NT2/D1 (cell line): Measurements from ENCODE around the gene LTB4R2.

ENCODE experiments used
- DNase-seq: peaks from one replicate; pipeline ENCODE4 v3.0.0-alpha.2; 2011; ENCODE audit warnings: low read depth, low spot score
- H3K27me3 ChIP-seq: 2 replicates; pipeline ENCODE4 v1.6.0; 2011; ENCODE audit warnings: mild to moderate bottlenecking; ENCODE audit not compliant: insufficient read length, insufficient read depth
- H3K36me3 ChIP-seq: 2 replicates; pipeline ENCODE4 v1.6.1; 2011; ENCODE audit warnings: mild to moderate bottlenecking, low read length, mixed read lengths; ENCODE audit not compliant: insufficient read depth, insufficient read length
- H3K4me1 ChIP-seq: 2 replicates; pipeline ENCODE4 v1.5.1; 2011; ENCODE audit not compliant: insufficient read depth, insufficient read length
- H3K4me3 ChIP-seq: 2 replicates; pipeline ENCODE4 v1.5.1; 2011; ENCODE audit warnings: low read depth; ENCODE audit not compliant: insufficient read length
- H3K9ac ChIP-seq: 2 replicates; pipeline ENCODE4 v1.6.0; 2011; ENCODE audit warnings: low read depth; ENCODE audit not compliant: insufficient read length
- H3K9me3 ChIP-seq: 2 replicates; pipeline ENCODE4 v1.5.1; 2011; ENCODE audit warnings: mild to moderate bottlenecking, low read length; ENCODE audit not compliant: insufficient read depth
- SUZ12 ChIP-seq: IDR thresholded peaks from 2 replicates; pipeline ENCODE4 v1.6.1; 2011; ENCODE audit not compliant: insufficient read length, insufficient read depth; ENCODE audit errors: extremely low read depth
- YY1 ChIP-seq: IDR thresholded peaks from 2 replicates; pipeline ENCODE4 v1.6.1; 2011; ENCODE audit not compliant: insufficient read length, insufficient read depth
- ZNF274 ChIP-seq: IDR thresholded peaks from 2 replicates; pipeline ENCODE4 v1.6.1; 2011; ENCODE audit warnings: mild to moderate bottlenecking, low read depth, low read length

The LTB4R2 gene

DNA sequence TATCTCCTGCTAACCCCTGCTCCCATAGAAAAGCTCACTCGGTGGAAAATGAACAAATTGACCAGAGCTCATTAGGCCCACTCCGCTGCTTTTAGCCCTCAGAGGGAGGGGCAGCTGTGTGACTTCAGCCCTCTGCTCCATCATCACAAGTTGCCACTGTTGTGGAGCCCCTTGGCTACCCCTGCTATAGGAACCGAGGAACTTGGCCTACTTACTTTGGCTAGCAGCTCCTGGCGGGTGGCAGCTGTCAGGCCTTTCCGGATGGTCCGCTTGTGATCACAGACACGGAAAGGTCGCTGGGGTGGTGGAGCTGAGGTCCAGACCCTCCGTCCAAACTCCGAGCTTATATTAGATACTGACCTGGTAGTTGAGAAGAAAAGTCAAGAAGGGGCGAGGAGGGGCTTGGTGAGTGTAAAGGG, 2.8 kb upstream of the LTB4R2 start:
- H3K36me3 ChIP-seq = peaks cover 93% of the 10 kb centered on the region

DNA sequence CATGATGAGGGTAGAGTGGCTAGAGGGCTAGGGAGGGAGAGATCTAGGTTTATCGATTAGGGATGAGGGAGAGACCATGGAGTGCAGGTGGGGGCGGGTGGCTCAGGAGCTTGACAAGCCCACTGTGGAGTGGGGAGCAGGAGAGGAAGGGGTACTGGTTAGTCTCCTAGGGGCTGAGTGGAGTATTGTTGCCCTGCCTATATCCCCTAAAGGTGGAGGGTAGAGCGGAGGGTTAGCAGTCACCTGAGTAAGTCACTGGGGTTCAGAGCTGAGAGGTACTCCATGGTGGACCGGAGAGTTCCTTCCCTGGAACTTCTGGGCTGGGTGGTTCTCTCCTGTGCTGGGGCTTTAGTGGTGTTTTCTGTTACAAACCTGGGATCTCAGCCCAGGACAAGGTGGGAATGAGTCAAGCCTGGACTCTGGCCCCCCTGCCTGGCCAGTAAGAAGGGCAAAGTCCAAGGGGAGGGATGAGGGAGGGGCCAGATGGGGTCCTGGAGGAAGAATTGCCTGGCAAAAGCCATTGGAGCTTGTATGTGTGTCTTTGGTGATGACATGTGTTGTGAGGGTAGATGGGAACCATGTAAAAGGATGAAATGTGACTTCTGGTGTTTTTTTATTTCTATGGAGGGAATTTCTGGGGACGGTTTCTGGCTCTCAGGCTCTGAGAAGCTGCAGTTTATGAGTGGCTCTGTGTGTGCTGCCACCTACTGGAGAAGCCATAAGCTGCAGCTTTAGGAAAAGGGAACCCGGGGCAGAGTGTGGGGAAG, 2.2 kb upstream of the LTB4R2 start, which contains the start of gene CIDEB:
TSS of gene CIDEB (minus strand) at position 403 of the 767 bp plus-strand sequence. CDS start at position 284, 119 bp downstream.
- Histone ChIP-seq H3K4me3 (no peak within 1 kb of the TSS), H3K27me3 (no peaks in the 10 kb centered on the region), H3K9me3 (no peaks in the 10 kb centered on the region), H3K9ac (no peak within 1 kb of the TSS), H3K4me1 (peaks cover 4% of the 10 kb centered on the region), H3K36me3 (peaks cover 93% of the 10 kb centered on the region)
- no peak for DNase-seq
- TF ChIP-seq YY1 = no peak

More for the DNA sequence above, 2.8 kb upstream of the LTB4R2 start:
- H3K4me1 ChIP-seq = peaks cover 4% of the 10 kb centered on the region
- no peaks in the 10 kb centered on the region for H3K27me3 ChIP-seq
- H3K9me3 ChIP-seq = no peaks in the 10 kb centered on the region
- no peak for DNase-seq
- no peak for TF ChIP-seq YY1
- H3K4me3 ChIP-seq = no peak overlapping the region
- no peak overlapping the region for H3K9ac ChIP-seq

DNA sequence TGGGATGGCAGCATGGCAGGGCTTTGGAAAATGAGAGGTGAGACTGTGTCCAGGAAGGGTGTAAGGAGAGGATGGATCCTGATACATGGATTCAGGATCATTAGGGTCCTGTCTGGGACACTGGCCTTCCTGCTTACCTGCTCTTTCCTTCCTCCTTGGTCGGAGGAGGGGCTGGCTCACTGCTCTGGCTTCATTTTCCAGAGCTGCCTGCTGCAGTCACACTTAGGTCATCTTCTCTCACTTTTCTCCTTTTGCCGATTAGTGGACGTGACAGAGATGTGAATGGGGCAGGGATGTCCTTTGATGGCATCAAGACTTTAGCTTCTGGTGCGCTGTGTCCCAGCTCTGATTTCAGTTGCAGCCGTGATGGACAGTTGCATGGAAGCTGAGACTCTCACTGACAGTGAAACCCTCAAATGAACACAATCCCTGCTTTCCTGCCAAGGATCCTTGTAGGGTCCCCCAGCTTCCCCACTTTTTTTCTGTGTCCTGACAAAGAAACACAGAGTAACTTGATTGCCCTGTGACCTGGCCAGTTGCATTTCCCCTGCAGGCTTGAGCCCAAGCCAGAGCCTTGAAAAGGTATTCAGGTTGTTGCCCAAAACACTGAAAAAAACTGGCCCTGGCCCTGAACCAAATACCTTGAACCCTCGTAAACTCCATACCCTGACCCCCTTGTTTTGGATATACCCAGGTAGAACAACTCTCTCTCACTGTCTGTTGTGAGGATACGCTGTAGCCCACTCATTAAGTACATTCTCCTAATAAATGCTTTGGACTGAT, 1.4 kb upstream of the LTB4R2 start:
- DNase-seq = no peak
- peaks cover 4% of the 10 kb centered on the region for H3K4me1 ChIP-seq
- no peak overlapping the region for H3K4me3 ChIP-seq
- TF ChIP-seq SUZ12 (no peak), ZNF274 (no peak), YY1 (no peak)
- H3K36me3 ChIP-seq = peaks cover 91% of the 10 kb centered on the region
- no peak overlapping the region for H3K9ac ChIP-seq
- no peaks in the 10 kb centered on the region for H3K9me3 ChIP-seq
- H3K27me3 ChIP-seq = no peaks in the 10 kb centered on the region

DNA sequence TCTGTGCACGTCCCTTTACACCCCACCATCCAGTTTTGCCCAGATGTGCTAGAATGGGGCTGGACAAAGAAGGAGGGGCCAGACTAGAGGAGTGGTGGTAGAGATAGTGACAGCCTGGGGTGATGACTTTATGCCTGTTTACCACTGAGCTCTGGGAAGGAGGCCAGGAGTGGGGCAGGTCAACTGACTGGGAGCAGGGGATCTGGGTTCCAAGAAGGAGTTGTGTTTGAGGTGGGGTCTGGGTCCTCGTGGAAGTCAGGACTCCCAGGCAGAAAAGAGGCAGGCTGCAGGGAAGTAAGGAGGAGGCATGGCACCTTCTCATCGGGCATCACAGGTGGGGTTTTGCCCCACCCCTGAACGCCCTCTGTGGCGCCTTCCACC, 315 bp downstream of the LTB4R2 start:
- no peaks in the 10 kb centered on the region for H3K27me3 ChIP-seq
- H3K36me3 ChIP-seq = peaks cover 73% of the 10 kb centered on the region
- no peak overlapping the region for H3K4me3 ChIP-seq
- peaks cover 4% of the 10 kb centered on the region for H3K4me1 ChIP-seq
- H3K9me3 ChIP-seq = no peaks in the 10 kb centered on the region
- no peak overlapping the region for H3K9ac ChIP-seq
- TF ChIP-seq ZNF274 (no peak), SUZ12 (no peak), YY1 (no peak)
- DNase-seq = no peak

DNA sequence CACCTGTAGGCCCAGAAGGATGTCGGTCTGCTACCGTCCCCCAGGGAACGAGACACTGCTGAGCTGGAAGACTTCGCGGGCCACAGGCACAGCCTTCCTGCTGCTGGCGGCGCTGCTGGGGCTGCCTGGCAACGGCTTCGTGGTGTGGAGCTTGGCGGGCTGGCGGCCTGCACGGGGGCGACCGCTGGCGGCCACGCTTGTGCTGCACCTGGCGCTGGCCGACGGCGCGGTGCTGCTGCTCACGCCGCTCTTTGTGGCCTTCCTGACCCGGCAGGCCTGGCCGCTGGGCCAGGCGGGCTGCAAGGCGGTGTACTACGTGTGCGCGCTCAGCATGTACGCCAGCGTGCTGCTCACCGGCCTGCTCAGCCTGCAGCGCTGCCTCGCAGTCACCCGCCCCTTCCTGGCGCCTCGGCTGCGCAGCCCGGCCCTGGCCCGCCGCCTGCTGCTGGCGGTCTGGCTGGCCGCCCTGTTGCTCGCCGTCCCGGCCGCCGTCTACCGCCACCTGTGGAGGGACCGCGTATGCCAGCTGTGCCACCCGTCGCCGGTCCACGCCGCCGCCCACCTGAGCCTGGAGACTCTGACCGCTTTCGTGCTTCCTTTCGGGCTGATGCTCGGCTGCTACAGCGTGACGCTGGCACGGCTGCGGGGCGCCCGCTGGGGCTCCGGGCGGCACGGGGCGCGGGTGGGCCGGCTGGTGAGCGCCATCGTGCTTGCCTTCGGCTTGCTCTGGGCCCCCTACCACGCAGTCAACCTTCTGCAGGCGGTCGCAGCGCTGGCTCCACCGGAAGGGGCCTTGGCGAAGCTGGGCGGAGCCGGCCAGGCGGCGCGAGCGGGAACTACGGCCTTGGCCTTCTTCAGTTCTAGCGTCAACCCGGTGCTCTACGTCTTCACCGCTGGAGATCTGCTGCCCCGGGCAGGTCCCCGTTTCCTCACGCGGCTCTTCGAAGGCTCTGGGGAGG, 985 bp downstream of the LTB4R2 start, which contains the start of gene LTB4R:
TSS of gene LTB4R (plus strand) at position 857 of the 959 bp plus-strand sequence. CDS start 4,150 bp downstream, outside the sequence.
- Histone ChIP-seq H3K4me3 (no peak within 1 kb of the TSS), H3K27me3 (no peaks in the 10 kb centered on the region), H3K36me3 (peaks cover 73% of the 10 kb centered on the region), H3K9ac (no peak within 1 kb of the TSS), H3K9me3 (no peaks in the 10 kb centered on the region), H3K4me1 (peaks cover 4% of the 10 kb centered on the region)
- TF ChIP-seq YY1 = no peak
- no peak for TF ChIP-seq SUZ12
- no peak for TF ChIP-seq ZNF274
- DNase-seq = no peak

DNA sequence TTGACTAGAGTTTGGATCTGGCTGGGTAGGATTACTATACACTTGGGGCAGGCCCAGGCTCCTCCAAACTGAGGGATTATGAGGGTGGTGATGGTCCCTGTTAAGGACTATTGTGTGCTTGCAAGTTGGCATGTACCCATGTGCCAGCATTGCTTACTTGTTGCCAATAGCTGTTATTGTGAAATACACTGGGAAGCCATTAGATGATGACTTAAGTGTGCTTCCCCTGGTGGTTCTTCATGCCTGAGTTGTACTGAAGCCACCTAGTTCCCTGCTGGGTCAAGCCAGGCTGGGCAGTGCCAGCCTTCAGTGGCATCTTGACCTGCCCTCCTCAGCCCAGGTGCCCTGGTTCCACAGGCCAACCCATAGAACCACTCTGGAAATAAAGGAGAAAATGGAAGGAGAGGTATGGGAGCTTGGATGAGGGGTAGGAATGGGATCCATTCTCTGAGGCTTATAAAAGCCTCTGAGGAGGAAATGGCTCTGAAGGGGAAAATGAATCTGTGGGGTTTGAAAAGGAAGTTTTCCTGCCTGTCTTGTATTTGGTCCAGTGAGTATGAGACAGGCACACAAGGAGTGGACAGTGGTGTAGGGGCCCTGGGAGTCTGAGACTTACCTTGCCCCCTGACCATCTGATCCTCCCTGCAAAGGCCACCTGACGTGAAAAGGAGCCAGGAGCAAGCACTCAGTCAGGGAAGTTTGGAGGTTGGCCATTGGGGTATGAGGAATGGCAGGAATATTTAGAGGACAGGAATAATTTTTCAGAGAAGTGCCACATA, 2.1 kb downstream of the LTB4R2 start:
- no peak overlapping the region for H3K4me3 ChIP-seq
- H3K36me3 ChIP-seq = peaks cover 69% of the 10 kb centered on the region
- H3K9me3 ChIP-seq = no peaks in the 10 kb centered on the region
- peaks cover 4% of the 10 kb centered on the region for H3K4me1 ChIP-seq
- no peak overlapping the region for H3K9ac ChIP-seq
- no peaks in the 10 kb centered on the region for H3K27me3 ChIP-seq
- no peak for TF ChIP-seq ZNF274
- no peak for TF ChIP-seq SUZ12
- TF ChIP-seq YY1 = no peak
- DNase-seq = no peak
